SH-SY5Y (cell line): ENCODE results near the gene MYLK.

ENCODE experiments used
- GATA2 ChIP-seq: IDR thresholded peaks from 2 replicates; pipeline ENCODE4 v1.6.1; 2011; ENCODE audit warnings: mild to moderate bottlenecking, low read depth, low read length
- GATA3 ChIP-seq: IDR thresholded peaks from 2 replicates; pipeline ENCODE4 v1.6.1; 2011; ENCODE audit warnings: low read depth, mild to moderate bottlenecking, low read length, moderate library complexity

- no peak for TF ChIP-seq GATA2
- TF ChIP-seq GATA3 = no peak
Observed at GRCh38 chr3:123651449-123652341, 232.4 kb downstream of the MYLK start.
